Esophagus muscularis mucosa (tissue), 3 donors: ENCODE data around the gene NPIPB4.
"Not testable (repeated sequence)": the region's sequence is repeated elsewhere in the genome, so short reads cannot be mapped to it uniquely, and the experiment has no call there.

Experiments used
- POLR2A ChIP-seq: fragments of 450-650 bp; IDR thresholded peaks from one replicate; pipeline ENCODE4 v1.6.1; 2017; ENCODE audit warnings: antibody characterized with exemption, moderate library complexity, mild to moderate bottlenecking, low read depth
- TF ChIP-seq, protein P1 (sequence below), 3 experiments: fragments of 200-600 bp in 2 of 3; fragments of 450-650 bp in 1 of 3; sonication (generic) in 2 of 3; IDR thresholded peaks; one replicate each; pipeline ENCODE4 v1.5.1; 2017 to 2019; ENCODE audit warnings: antibody characterized with exemption in 3 of 3, mild to moderate bottlenecking in 2 of 3, moderate library complexity in 1 of 3

DNA sequence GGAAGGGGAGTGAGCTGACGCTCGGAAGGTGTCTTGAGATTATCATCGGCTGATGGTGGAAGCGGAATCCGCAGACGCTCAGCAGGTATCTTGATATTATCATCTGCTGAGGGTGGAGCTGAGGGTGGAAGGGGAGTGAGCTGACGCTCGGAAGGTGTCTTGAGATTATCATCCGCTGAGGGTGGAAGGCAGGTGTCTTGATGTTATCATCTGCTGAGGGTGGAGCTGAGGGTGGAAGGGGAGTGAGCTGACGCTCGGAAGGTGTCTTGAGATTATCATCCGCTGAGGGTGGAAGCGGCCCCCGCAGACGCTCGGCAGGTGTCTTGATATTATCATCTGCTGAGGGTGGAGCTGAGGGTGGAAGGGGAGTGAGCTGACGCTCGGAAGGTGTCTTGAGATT, 21.2 kb downstream of the NPIPB4 start:
- TF ChIP-seq, protein P1, sequence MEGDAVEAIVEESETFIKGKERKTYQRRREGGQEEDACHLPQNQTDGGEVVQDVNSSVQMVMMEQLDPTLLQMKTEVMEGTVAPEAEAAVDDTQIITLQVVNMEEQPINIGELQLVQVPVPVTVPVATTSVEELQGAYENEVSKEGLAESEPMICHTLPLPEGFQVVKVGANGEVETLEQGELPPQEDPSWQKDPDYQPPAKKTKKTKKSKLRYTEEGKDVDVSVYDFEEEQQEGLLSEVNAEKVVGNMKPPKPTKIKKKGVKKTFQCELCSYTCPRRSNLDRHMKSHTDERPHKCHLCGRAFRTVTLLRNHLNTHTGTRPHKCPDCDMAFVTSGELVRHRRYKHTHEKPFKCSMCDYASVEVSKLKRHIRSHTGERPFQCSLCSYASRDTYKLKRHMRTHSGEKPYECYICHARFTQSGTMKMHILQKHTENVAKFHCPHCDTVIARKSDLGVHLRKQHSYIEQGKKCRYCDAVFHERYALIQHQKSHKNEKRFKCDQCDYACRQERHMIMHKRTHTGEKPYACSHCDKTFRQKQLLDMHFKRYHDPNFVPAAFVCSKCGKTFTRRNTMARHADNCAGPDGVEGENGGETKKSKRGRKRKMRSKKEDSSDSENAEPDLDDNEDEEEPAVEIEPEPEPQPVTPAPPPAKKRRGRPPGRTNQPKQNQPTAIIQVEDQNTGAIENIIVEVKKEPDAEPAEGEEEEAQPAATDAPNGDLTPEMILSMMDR (IDR thresholded peaks at IDR 0.05), result not testable (repeated sequence)
- TF ChIP-seq POLR2A, result not testable (repeated sequence)
